B cell (primary cell): ENCODE data around the gene SHROOM2. TPM values are rescaled to one million over a fixed set of nuclear protein-coding genes. Genes with fewer than 3 reads are reported as not detected.
"Not testable (repeated sequence)": the region's sequence is repeated elsewhere in the genome, so short reads cannot be mapped to it uniquely, and the experiment has no call there.

Experiments
- ATAC-seq: fragments of 200-7000 bp; cut with Tn5 transposase; one replicate; pipeline ENCODE4 v1.10.0; 2021; ENCODE audit warnings: low read depth, mild to moderate bottlenecking, moderate number of reproducible peaks, moderate library complexity
- CTCF ChIA-PET: fragments of 350-600 bp; sonication (Branson Sonifier 250); formaldehyde crosslinking; loops from one replicate; lab custom pipeline; 2021; ENCODE audit warnings: antibody characterized with exemption, inconsistent platforms; lab: Charles Lee
- POLR2A ChIA-PET: fragments of 350-600 bp; sonication (Branson Sonifier 250); formaldehyde crosslinking; loops from one replicate; lab custom pipeline; 2021; ENCODE audit warnings: antibody characterized with exemption; lab: Charles Lee
- DNase-seq: peaks from one replicate; pipeline ENCODE4 v3.0.0; 2013
- H2AFZ ChIP-seq: 2 replicates; pipeline ENCODE4 v1.6.1; 2012; ENCODE audit warnings: mild to moderate bottlenecking, low read depth, low read length; ENCODE audit not compliant: insufficient read depth, poor library complexity, severe bottlenecking
- H3K27ac ChIP-seq, 2 donors: 1 replicate in 1 of 2; 2 replicates in 1 of 2; pipeline ENCODE4 v1.5.1; 2012 to 2013; ENCODE audit warnings: low read length in 2 of 2, mild to moderate bottlenecking in 2 of 2, moderate library complexity in 1 of 2
- H3K27me3 ChIP-seq, 4 experiments: fragments of 200-600 bp in 1 of 4; sonication (generic) in 1 of 4; replicated peaks in 1 of 4; 1 replicate in 2 of 4; 2 replicates in 2 of 4; pipeline versions ENCODE4 v1.6.1 to v1.7.0; 2013 to 2016; ENCODE audit warnings: low read length in 3 of 4, mild to moderate bottlenecking in 2 of 4, mixed read lengths in 1 of 4, moderate library complexity in 1 of 4; ENCODE audit not compliant: insufficient read depth in 4 of 4, control insufficient read depth in 3 of 4; ENCODE audit errors: control extremely low read depth in 1 of 4
- H3K36me3 ChIP-seq, 2 experiments: replicated peaks in 1 of 2; 1 replicate in 1 of 2; 2 replicates in 1 of 2; pipeline versions ENCODE4 v1.6.1 to v1.7.1; 2013; ENCODE audit warnings: low read length in 1 of 2; ENCODE audit not compliant: insufficient read depth in 2 of 2, control insufficient read depth in 1 of 2; ENCODE audit errors: control extremely low read depth in 1 of 2, extremely low read depth in 1 of 2
- H3K4me1 ChIP-seq, 2 donors: fragments of 200-600 bp in 1 of 2; sonication (generic) in 1 of 2; 1 replicate in 1 of 2; 2 replicates in 1 of 2; pipeline versions ENCODE4 v1.5.1 to v1.6.1; 2013 to 2017; ENCODE audit warnings: low read length in 2 of 2; ENCODE audit not compliant: control insufficient read depth in 2 of 2, insufficient read depth in 2 of 2
- H3K4me2 ChIP-seq: replicated peaks from 2 replicates; pipeline ENCODE3; 2012; ENCODE audit warnings: mild to moderate bottlenecking, low read depth, low read length; ENCODE audit not compliant: poor library complexity, severe bottlenecking
- H3K4me3 ChIP-seq, 5 experiments: fragments of 200-600 bp in 1 of 5; sonication (generic) in 1 of 5; 1 replicate in 3 of 5; 2 replicates in 2 of 5; pipeline versions ENCODE4 v1.5.1 to v1.7.0; 2011 to 2016; ENCODE audit warnings: low read length in 4 of 5, mild to moderate bottlenecking in 4 of 5, low read depth in 2 of 5, control low read depth in 1 of 5, moderate library complexity in 1 of 5; ENCODE audit not compliant: insufficient read depth in 1 of 5; ENCODE audit errors: control extremely low read depth in 1 of 5, extremely low read depth in 1 of 5
- H3K79me2 ChIP-seq: fragments of 200-600 bp; sonication (generic); one replicate; pipeline ENCODE4 v1.6.0; 2016; ENCODE audit warnings: low read length; ENCODE audit not compliant: control insufficient read depth, insufficient read depth
- H3K9ac ChIP-seq: fragments of 200-600 bp; sonication (generic); 2 replicates; pipeline ENCODE4 v1.6.1; 2017; ENCODE audit warnings: mild to moderate bottlenecking, low read length, moderate library complexity
- H3K9me3 ChIP-seq, 3 donors: one replicate each; pipeline versions ENCODE4 v1.6.1 to v1.7.1; 2013; ENCODE audit warnings: low read length in 2 of 3; ENCODE audit not compliant: control insufficient read depth in 2 of 3, insufficient read depth in 1 of 3; ENCODE audit errors: control extremely low read depth in 1 of 3
- H4K20me1 ChIP-seq: 2 replicates; pipeline ENCODE4 v1.6.0; 2012; ENCODE audit warnings: mild to moderate bottlenecking, low read length; ENCODE audit not compliant: insufficient read depth, control insufficient read depth, poor library complexity, severe bottlenecking
- H3K27ac Mint-ChIP-seq: one replicate; pipeline ENCODE4 v1.8.0; 2021; ENCODE audit warnings: mixed read lengths
- H3K27me3 Mint-ChIP-seq: one replicate; pipeline ENCODE4 v1.8.0; 2021; ENCODE audit warnings: mixed read lengths
- H3K4me1 Mint-ChIP-seq: one replicate; pipeline ENCODE4 v1.8.0; 2021; ENCODE audit warnings: mixed read lengths
- H3K4me3 Mint-ChIP-seq: one replicate; pipeline ENCODE4 v1.8.0; 2021; ENCODE audit warnings: mixed read lengths
- H3K9me3 Mint-ChIP-seq: one replicate; pipeline ENCODE4 v1.8.0; 2022; ENCODE audit warnings: mixed read lengths; ENCODE audit not compliant: insufficient read depth
- CTCF ChIP-seq: fragments of 200-600 bp; IDR thresholded peaks from one replicate; pipeline ENCODE4 v1.8.0; 2022; ENCODE audit warnings: antibody characterized with exemption, mild to moderate bottlenecking
- EZH2 ChIP-seq: IDR thresholded peaks from 2 replicates; pipeline ENCODE4 v1.6.1; 2012; ENCODE audit warnings: borderline replicate concordance, low read depth, mild to moderate bottlenecking, moderate library complexity, low read length; ENCODE audit not compliant: insufficient read depth, poor library complexity, severe bottlenecking
- WGBS: methylation state at CpG from one replicate; pipeline ENCODE4 v1.1.5; 2013; ENCODE audit warnings: missing lambda C conversion rate; ENCODE audit not compliant: insufficient coverage; 5-methylcytosine and 5-hydroxymethylcytosine counted together
- intact Hi-C: fragments of 100-400 bp; cut with micrococcal nuclease; formaldehyde crosslinking; loops from one replicate; pipeline ENCODE4 v1.10.0; 2022
- polyA plus RNA-seq: library from polyadenylated mRNA; depleted of rRNA; stranded (reverse); fragments of >200 nt; gene quantifications from 2 replicates; pipeline ENCODE4 v1.2.3, GENCODE V29; 2012
- total RNA-seq, 2 donors: library from RNA; stranded (reverse); fragments of 120-200 nt in 1 of 2; gene quantifications; 1 replicate in 1 of 2; 2 replicates in 1 of 2; pipeline versions ENCODE4 v1.2.3 to v1.2.4, GENCODE V29; 2013 to 2022

SHROOM2 gene
- total and polyA plus RNA-seq, 2 donors (not counting 1 experiment from before 2014, with no cell fraction given), result not detected

GRCh38 chrX:9807355-9808182 lies 21.3 kb downstream of the SHROOM2 start:
- Histone ChIP-seq H3K4me1 (no peaks in the 10 kb centered on the region), H3K4me2 (no peak overlapping the region), H3K27me3 (no peaks in the 10 kb centered on the region), H3K9me3 (no peaks in the 10 kb centered on the region), H3K79me2 (no peaks in the 10 kb centered on the region), H3K36me3 (no peaks in the 10 kb centered on the region), H3K4me3 (no peak overlapping the region), H4K20me1 (no peaks in the 10 kb centered on the region), H2AFZ (no peak overlapping the region), H3K9ac (no peak overlapping the region), H3K27ac (no peak overlapping the region)
- Mint-ChIP-seq H3K9me3 (no peaks in the 10 kb centered on the region), H3K4me1 (no peaks in the 10 kb centered on the region), H3K27me3 (no peaks in the 10 kb centered on the region), H3K4me3 (no peak overlapping the region), H3K27ac (no peak overlapping the region)
- WGBS, result 83% methylated on average over 5 of the region's 14 CpGs
- no peak for TF ChIP-seq EZH2
- TF ChIP-seq CTCF, result no peak
- intact Hi-C loops, result no loop called here
- ATAC-seq, result no peak
- CTCF ChIA-PET, result no interaction called here
- POLR2A ChIA-PET, result no interaction called here
- DNase-seq, result no peak

GRCh38 chrX:9809876-9810275 lies 23.6 kb downstream of the SHROOM2 start:
- H3K4me2 ChIP-seq, H3K4me1 ChIP-seq, H3K4me3 Mint-ChIP-seq, H3K79me2 ChIP-seq, H3K27ac ChIP-seq, H3K27me3 Mint-ChIP-seq, H3K4me1 Mint-ChIP-seq, H4K20me1 ChIP-seq, H3K4me3 ChIP-seq, intact Hi-C loops, CTCF ChIA-PET, H3K36me3 ChIP-seq, H3K9me3 ChIP-seq, H3K27ac Mint-ChIP-seq, DNase-seq, H3K9ac ChIP-seq, ATAC-seq, H3K27me3 ChIP-seq, H3K9me3 Mint-ChIP-seq, H2AFZ ChIP-seq, POLR2A ChIA-PET: not testable (repeated sequence)
- WGBS, result no CpG with 5 or more reads among the region's 5 CpGs

GRCh38 chrX:9811086-9811485 lies 24.9 kb downstream of the SHROOM2 start:
- H3K4me2 ChIP-seq, H3K4me3 ChIP-seq, H3K27ac ChIP-seq, H3K4me1 ChIP-seq, H3K36me3 ChIP-seq, H3K9me3 ChIP-seq, CTCF ChIA-PET, H3K27me3 ChIP-seq, H3K4me1 Mint-ChIP-seq, intact Hi-C loops, POLR2A ChIA-PET, H2AFZ ChIP-seq, H3K27me3 Mint-ChIP-seq, H3K27ac Mint-ChIP-seq, DNase-seq, H3K9ac ChIP-seq, ATAC-seq, H3K9me3 Mint-ChIP-seq, H3K79me2 ChIP-seq, H4K20me1 ChIP-seq, H3K4me3 Mint-ChIP-seq: not testable (repeated sequence)
- no CpG with 5 or more reads among the region's 3 CpGs for WGBS
